NB4 (cell line): ENCODE results near the gene KLHL9.

Experiments used
- DNase-seq: peaks from one replicate; pipeline ENCODE4 v3.0.0; 2010; ENCODE audit warnings: low read depth
- H3K4me3 ChIP-seq: one replicate; pipeline ENCODE4 v1.5.1; 2011; ENCODE audit warnings: mild to moderate bottlenecking, low read depth, low read length, moderate library complexity
- MYC ChIP-seq: IDR thresholded peaks from 2 replicates; pipeline ENCODE4 v1.6.1; 2011; ENCODE audit warnings: low read depth, low read length
- POLR2A ChIP-seq: IDR thresholded peaks from 2 replicates; pipeline ENCODE4 v1.6.1; 2011; ENCODE audit warnings: mild to moderate bottlenecking; ENCODE audit not compliant: insufficient read length; ENCODE audit errors: extremely low read depth
- TF ChIP-seq, protein P1 (sequence below): IDR thresholded peaks from 2 replicates; pipeline ENCODE4 v1.6.1; 2011; ENCODE audit warnings: low read depth, low read length
- TF ChIP-seq, protein P2 (sequence below): IDR thresholded peaks from one replicate; pipeline ENCODE4 v1.5.1; 2012; ENCODE audit warnings: low read depth, low read length

Gene KLHL9

DNA sequence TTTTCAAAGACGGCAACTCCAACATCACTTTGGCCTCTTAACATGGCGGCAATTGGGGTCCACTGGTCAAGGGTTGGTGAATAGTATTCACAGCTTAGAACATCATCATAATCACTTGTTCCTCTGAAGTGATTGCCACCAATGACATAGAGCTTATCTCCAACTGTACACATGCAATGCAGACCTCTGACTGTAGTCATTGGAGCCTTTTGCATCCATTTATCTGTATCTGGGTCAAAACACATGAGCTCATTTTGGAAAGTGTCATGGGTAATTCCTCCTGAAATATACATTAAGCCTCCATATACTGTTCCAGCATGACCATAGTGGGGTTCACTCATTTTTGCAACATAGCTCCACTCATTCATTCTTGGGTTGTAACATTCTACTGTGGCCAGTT lies 2.0 kb downstream of the KLHL9 start:
- H3K4me3 ChIP-seq: peak overlapping the region; percentile 88
- no peak for TF ChIP-seq MYC
- TF ChIP-seq, protein P1, sequence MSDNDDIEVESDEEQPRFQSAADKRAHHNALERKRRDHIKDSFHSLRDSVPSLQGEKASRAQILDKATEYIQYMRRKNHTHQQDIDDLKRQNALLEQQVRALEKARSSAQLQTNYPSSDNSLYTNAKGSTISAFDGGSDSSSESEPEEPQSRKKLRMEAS: no peak
- no peak for DNase-seq

DNA sequence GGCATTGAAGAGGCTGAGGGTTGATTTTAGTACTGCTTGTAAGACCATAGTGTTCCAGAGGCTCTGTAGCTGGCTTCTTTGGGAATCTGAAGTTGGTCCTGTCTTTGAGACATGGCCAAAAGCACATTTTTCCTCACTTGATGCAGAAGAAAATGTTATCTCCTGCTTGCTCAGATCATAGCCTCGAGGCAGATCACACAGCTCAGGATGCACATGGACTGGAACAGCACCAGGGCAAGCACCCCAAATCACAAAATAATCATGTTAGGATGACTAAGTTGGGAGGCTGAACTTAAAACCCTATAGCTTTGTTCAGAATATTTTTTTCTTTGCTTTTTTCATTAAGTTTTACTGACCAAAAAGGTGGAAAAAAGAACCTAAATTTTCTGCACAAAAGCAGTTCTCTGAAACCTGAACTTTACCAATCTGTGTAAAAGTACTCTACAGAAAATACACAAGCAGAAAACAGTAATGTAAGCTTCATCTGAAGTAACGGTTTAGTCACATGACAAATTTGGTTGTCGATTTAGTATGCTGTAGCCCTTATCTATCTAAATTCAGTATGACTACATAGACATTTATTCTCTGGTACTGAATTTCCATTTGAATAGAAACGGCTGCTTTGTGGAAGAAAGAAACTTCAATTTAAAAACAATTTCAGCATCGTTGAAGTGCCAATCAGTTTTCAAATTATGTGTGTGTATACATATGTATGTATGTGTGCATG lies 3.4 kb downstream of the KLHL9 start:
- DNase-seq: no peak
- peak overlapping the region; percentile 88 for H3K4me3 ChIP-seq

DNA sequence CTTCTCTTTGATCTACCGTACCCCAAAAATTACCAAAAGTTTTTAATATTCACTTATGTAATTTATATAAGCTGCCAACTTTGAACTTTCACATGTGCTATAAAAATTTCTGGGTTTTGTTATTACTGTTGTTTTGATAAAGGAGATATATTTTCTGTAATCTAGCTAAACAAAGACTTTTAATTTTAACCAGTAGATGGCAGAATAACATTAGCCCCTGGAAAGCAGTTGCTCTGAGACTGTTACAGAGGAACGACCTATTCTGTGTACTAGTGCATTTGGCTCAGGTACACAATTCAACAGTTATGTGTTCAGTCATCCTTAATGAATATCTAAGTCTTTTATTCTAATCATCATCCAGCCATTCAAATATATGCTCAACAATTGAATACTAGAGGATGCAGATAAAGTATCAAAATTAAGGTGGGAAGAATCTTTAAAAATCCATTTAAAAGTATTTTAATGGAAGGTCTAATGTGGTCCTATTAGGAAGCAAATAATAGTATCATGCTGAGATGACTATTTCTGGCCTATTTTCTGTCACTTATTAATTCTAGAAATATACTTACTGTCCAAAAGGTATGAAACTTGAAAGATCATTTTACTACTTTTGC lies 8.6 kb downstream of the KLHL9 start:
- peak; percentile 76 for DNase-seq
- TF ChIP-seq, protein P2, sequence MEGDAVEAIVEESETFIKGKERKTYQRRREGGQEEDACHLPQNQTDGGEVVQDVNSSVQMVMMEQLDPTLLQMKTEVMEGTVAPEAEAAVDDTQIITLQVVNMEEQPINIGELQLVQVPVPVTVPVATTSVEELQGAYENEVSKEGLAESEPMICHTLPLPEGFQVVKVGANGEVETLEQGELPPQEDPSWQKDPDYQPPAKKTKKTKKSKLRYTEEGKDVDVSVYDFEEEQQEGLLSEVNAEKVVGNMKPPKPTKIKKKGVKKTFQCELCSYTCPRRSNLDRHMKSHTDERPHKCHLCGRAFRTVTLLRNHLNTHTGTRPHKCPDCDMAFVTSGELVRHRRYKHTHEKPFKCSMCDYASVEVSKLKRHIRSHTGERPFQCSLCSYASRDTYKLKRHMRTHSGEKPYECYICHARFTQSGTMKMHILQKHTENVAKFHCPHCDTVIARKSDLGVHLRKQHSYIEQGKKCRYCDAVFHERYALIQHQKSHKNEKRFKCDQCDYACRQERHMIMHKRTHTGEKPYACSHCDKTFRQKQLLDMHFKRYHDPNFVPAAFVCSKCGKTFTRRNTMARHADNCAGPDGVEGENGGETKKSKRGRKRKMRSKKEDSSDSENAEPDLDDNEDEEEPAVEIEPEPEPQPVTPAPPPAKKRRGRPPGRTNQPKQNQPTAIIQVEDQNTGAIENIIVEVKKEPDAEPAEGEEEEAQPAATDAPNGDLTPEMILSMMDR: peak; percentile 58
- no peak for TF ChIP-seq POLR2A
- H3K4me3 ChIP-seq: no peak overlapping the region

More for the DNA sequence above, 3.4 kb downstream of the KLHL9 start:
- TF ChIP-seq, protein P2: no peak
- TF ChIP-seq MYC (no peak), POLR2A (no peak)
- TF ChIP-seq, protein P1: no peak

DNA sequence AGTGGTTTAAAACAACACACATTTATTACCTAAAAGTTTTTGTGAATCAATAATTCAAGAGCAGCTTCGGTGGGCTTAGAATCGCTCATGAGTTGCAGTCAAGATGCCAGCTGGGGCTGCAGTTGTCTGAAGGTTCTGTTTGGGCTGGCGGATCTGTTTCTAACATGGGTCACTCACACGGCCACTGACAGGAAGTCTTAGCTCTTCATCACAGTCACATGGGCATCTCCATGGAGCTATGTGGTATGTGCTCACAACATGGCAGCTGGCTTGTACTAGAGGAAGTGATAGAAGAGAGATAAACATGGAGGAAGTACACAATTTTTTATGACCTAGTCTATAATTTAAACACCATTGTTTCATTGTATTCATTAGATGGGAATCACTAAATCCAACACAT lies 11.2 kb downstream of the KLHL9 start:
- peak; percentile 31 for DNase-seq
- H3K4me3 ChIP-seq: no peak overlapping the region
- TF ChIP-seq, protein P2: no peak
- TF ChIP-seq POLR2A: no peak
- TF ChIP-seq, protein P1: peak; percentile 34; the same call in 1 of the 2 replicates

DNA sequence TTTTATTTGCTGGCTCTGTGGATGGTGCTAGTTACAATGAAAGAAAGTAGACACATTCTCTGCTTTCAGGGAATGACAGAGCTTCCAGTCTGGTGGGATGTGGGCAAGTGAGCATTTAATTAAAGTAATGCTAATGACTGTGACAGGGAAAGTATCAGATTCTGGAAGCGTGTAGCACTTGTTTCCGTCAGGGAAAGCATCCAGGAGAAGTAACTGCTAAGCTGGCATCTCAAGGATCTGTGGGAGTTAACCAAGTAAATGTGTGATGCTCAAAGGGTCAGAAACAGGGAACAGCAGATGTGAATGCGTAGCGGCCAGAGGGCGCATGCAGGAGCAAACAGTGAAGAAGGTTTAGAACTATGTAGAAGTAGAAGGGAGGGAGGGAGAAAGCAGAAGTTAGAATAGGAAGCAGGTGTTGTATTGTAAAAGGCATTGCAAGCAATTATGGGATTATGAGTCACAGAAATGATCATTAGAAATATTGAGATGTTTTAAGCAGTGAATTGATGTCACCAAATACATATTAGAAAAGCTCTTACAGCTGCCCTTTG lies 12.2 kb downstream of the KLHL9 start:
- TF ChIP-seq MYC (no peak), POLR2A (no peak)
- TF ChIP-seq, protein P1: no peak
- TF ChIP-seq, protein P2: no peak
- DNase-seq: peak; percentile 54
- H3K4me3 ChIP-seq: no peak overlapping the region

DNA sequence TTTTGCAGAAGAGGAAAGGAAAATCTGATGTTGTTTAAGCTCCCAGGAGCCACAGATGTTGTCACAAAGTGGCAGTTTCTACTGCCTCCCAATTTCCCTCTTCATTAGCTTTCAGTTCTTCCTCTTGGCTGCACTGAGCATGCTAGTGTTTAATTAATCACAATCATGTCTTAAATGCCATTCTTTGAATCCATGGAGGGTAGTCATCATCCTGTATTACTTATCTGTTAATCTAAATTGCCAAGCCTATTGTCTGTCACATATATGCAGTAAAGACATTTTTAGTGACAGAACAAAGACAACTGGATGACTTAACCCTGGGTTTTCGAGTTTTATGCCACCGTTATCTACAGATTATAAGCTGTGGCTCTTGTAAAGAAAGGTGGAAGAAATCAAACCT lies 14.7 kb downstream of the KLHL9 start:
- no peak for TF ChIP-seq POLR2A
- TF ChIP-seq, protein P1: no peak
- TF ChIP-seq MYC: no peak
- TF ChIP-seq, protein P2: no peak
- no peak overlapping the region for H3K4me3 ChIP-seq
- no peak for DNase-seq
